Transverse colon (tissue), 4 donors: ENCODE data around the gene C1QL3. TPM values are rescaled to one million over a fixed set of nuclear protein-coding genes. Genes with fewer than 3 reads are reported as not detected.
A peak's percentile ranks its signal among the peaks of the same experiment; 100 is the strongest.

Experiments
- DNase-seq: peaks from one replicate; pipeline ENCODE4 v3.0.0-alpha.2; 2019
- H3K27ac ChIP-seq, 4 donors: fragments of 200-600 bp; sonication (generic); 2 replicates each; pipeline ENCODE4 v1.5.1; 2016 to 2018; ENCODE audit warnings: inconsistent platforms in 4 of 4
- H3K27me3 ChIP-seq: fragments of 200-600 bp; sonication (generic); 2 replicates; pipeline ENCODE4 v1.5.1; 2017; ENCODE audit warnings: inconsistent platforms
- H3K36me3 ChIP-seq, 4 donors: fragments of 200-600 bp; sonication (generic); 2 replicates each; pipeline ENCODE4 v1.5.1; 2017 to 2019; ENCODE audit warnings: inconsistent platforms in 4 of 4
- H3K4me1 ChIP-seq, 4 donors: fragments of 200-600 bp; sonication (generic); 2 replicates each; pipeline ENCODE4 v1.5.1; 2017 to 2020; ENCODE audit warnings: inconsistent platforms in 4 of 4
- H3K4me3 ChIP-seq, 4 donors: fragments of 200-600 bp; sonication (generic); 1 replicate in 1 of 4; 2 replicates in 3 of 4; pipeline versions ENCODE4 v1.5.1 to v1.6.1; 2017 to 2019; ENCODE audit warnings: inconsistent platforms in 4 of 4
- H3K9me3 ChIP-seq, 2 donors: fragments of 200-600 bp; sonication (generic); 2 replicates each; pipeline ENCODE4 v1.5.1; 2017 to 2019; ENCODE audit warnings: inconsistent platforms in 2 of 2
- EP300 ChIP-seq: sonication (generic); formaldehyde crosslinking; IDR thresholded peaks from one replicate; pipeline ENCODE4 v1.6.1; 2017; ENCODE audit warnings: antibody characterized with exemption, low read depth
- POLR2A ChIP-seq: fragments of 450-650 bp; IDR thresholded peaks from one replicate; pipeline ENCODE4 v1.6.1; 2016; ENCODE audit warnings: antibody characterized with exemption, mild to moderate bottlenecking, moderate library complexity
- POLR2AphosphoS5 ChIP-seq, 3 donors: sonication (generic); formaldehyde crosslinking; IDR thresholded peaks; one replicate each; pipeline ENCODE4 v1.6.1; 2016; ENCODE audit warnings: antibody characterized with exemption in 3 of 3
- WGBS, 2 donors: methylation state at CpG; one replicate each; pipeline ENCODE4 v1.1.5; 2018; ENCODE audit warnings: low coverage in 1 of 2; 5-methylcytosine and 5-hydroxymethylcytosine counted together
- in situ Hi-C, 4 donors: fragments of 200-750 bp; cut with MboI; loops; one replicate each; pipeline versions ENCODE4 v1.15.0 to v1.15.1; 2017; ENCODE audit warnings: low sequenced_read_pairs in 3 of 4, low pct_ligation_motif_present in 1 of 4, low pct_unique_long_range_greater_than_20kb in 1 of 4
- intact Hi-C: fragments of 100-400 bp; cut with DNase I; formaldehyde crosslinking; loops from one replicate; pipeline ENCODE4 v1.15.1; 2023; ENCODE audit warnings: low total_unique reads
- total RNA-seq, 4 donors: library from RNA; depleted of rRNA; stranded (reverse); fragments of >200 nt; gene quantifications; one replicate each; pipeline ENCODE4 v1.1.0, GENCODE V29; 2016
- TF ChIP-seq, protein P1 (sequence below), 5 experiments: fragments of 200-600 bp in 3 of 5; fragments of 450-650 bp in 2 of 5; sonication (generic) in 3 of 5; IDR thresholded peaks; 1 replicate in 2 of 5; 2 replicates in 3 of 5; pipeline ENCODE4 v1.5.1; 2016 to 2017; ENCODE audit warnings: antibody characterized with exemption in 5 of 5, inconsistent platforms in 3 of 5, mild to moderate bottlenecking in 2 of 5, moderate library complexity in 1 of 5

C1QL3 gene
- not detected for total RNA-seq

DNA sequence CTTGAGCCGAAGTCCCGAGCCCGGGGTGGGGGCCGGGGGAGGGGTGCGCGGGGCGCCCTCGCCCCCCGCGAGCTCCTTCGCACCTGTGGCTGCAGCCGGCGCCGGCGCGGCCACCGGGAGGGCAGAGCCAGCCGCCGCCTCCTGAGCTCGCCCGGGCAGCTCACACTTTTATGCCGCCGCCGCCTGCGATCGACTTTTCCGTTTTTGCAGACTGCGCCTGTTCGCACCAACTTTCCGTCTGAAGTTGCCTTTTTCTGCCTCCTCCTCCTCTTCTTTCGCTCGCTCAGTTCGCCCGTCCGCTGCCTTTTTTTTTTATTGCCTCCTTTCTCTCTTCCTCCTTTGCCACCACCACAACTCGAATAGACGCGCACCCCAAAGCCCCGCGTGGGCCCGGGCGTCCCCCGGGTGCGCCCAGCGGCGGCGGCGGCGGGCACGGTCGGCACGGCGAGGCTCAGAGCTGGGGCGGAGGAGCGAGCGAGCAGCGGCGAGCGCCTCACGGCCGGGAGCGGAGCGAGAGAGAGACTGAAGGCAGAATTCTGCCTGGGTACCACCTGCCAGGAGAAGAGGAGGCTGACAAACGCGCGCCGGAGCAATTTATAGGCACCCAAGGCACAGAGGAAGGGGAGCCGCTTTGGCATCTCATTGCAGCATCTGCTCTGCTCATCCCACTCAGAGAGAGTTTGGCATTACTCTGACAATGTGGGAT lies at the start of gene C1QL3:
Gene C1QL3 (minus strand): TSS at position 569 of the 706 bp plus-strand sequence. CDS start 814 bp downstream, outside the sequence.
- Histone ChIP-seq H3K4me1 (peaks cover 5 to 25% (median 20%) of the 10 kb centered on the region in 4 donors), H3K36me3 (no peaks in the 10 kb centered on the region), H3K9me3 (no peaks in the 10 kb centered on the region), H3K4me3 (peak within 1 kb of the TSS; percentile 9 to 53 (median 42)), H3K27ac (no peak within 1 kb of the TSS), H3K27me3 (peaks cover 49% of the 10 kb centered on the region)
- TF ChIP-seq POLR2A (no peak), POLR2AphosphoS5 (IDR thresholded peaks at IDR 0.05) (no peak), EP300 (no peak)
- TF ChIP-seq, protein P1, sequence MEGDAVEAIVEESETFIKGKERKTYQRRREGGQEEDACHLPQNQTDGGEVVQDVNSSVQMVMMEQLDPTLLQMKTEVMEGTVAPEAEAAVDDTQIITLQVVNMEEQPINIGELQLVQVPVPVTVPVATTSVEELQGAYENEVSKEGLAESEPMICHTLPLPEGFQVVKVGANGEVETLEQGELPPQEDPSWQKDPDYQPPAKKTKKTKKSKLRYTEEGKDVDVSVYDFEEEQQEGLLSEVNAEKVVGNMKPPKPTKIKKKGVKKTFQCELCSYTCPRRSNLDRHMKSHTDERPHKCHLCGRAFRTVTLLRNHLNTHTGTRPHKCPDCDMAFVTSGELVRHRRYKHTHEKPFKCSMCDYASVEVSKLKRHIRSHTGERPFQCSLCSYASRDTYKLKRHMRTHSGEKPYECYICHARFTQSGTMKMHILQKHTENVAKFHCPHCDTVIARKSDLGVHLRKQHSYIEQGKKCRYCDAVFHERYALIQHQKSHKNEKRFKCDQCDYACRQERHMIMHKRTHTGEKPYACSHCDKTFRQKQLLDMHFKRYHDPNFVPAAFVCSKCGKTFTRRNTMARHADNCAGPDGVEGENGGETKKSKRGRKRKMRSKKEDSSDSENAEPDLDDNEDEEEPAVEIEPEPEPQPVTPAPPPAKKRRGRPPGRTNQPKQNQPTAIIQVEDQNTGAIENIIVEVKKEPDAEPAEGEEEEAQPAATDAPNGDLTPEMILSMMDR (IDR thresholded peaks at IDR 0.05) = no peak
- 2 to 6% methylated on average over 5 to 61 of the region's 68 CpGs for WGBS, 2 donors
- in situ Hi-C loops = loop anchor here in 1 of 4 donors (25.0 kb wide), 1 partner anchor 634 kb away; no protein-coding TSS in a partner anchor
- intact Hi-C loops = no loop called here
- DNase-seq = no peak

DNA sequence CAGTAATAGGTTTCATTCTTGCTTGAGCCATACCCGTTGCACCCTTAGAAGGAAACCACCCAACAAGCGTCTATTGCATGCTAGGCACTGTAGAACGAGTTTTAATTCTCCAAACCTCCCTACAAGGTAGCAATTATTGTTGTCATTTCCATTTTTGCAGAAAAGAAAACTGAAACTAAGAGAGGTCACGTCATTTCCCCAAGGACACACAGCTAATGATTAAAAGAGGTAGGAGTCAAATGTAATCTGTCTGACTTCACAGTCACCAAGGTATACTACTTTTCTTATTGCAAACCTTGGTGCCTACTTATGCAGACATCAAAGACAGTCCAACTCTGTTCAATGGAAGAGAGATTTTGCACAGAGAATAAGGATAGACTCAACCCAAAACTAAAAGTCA lies 49.1 kb upstream of the C1QL3 start:
- no peaks in the 10 kb centered on the region for H3K36me3 ChIP-seq
- no peaks in the 10 kb centered on the region for H3K4me1 ChIP-seq
- no peak for DNase-seq
- TF ChIP-seq EP300 = no peak
- TF ChIP-seq POLR2A = no peak
- TF ChIP-seq, protein P1 (IDR thresholded peaks at IDR 0.05) = no peak
- no peak for TF ChIP-seq POLR2AphosphoS5 (IDR thresholded peaks at IDR 0.05)
- no peaks in the 10 kb centered on the region for H3K9me3 ChIP-seq
- in situ Hi-C loops (no loop called here), intact Hi-C loops (no loop called here)
- no peak overlapping the region for H3K27ac ChIP-seq
- H3K27me3 ChIP-seq = no peaks in the 10 kb centered on the region
- H3K4me3 ChIP-seq = no peak overlapping the region
- WGBS, 2 donors = 47 to 51% methylated on average over 4 of the region's 4 CpGs

DNA sequence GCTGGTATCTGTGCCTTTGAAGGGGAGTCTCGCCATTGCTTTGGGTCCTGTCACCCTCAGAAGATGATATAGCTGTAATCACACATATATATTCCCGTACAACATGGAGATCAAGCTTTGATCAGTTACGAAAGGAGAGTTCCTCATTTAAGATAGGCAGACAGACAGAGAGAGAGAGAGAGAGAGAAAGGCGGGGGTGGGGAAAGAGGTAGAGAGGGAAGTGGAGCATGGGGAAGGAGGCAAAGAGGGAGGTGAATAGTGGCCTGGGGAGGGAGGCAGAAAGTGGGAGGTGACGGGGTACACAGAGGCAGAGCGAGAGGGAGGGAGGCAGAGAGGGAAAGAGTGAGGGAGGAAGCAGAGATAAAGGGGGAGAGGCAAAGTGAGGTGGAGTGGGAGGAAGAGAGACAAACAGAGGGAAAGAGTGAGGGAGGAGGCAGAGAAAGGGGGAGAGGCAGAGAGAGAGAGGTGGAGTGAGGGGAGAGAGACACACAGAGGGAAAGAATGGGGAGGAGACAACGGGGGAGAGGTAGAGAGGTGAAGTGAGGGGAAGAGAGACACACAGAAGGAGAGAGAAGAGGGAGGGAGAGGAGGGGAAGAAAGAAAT lies 44.6 kb upstream of the C1QL3 start:
- H3K4me3 ChIP-seq = no peak overlapping the region
- H3K9me3 ChIP-seq = no peaks in the 10 kb centered on the region
- in situ Hi-C loops (no loop called here), intact Hi-C loops (no loop called here)
- no peak for DNase-seq
- no peaks in the 10 kb centered on the region for H3K36me3 ChIP-seq
- 65 to 67% methylated on average over 5 to 7 of the region's 7 CpGs for WGBS, 2 donors
- H3K27ac ChIP-seq = no peak overlapping the region
- no peaks in the 10 kb centered on the region for H3K27me3 ChIP-seq
- no peak for TF ChIP-seq POLR2A
- TF ChIP-seq, protein P1 (IDR thresholded peaks at IDR 0.05) = no peak
- no peak for TF ChIP-seq EP300
- H3K4me1 ChIP-seq = no peaks in the 10 kb centered on the region

DNA sequence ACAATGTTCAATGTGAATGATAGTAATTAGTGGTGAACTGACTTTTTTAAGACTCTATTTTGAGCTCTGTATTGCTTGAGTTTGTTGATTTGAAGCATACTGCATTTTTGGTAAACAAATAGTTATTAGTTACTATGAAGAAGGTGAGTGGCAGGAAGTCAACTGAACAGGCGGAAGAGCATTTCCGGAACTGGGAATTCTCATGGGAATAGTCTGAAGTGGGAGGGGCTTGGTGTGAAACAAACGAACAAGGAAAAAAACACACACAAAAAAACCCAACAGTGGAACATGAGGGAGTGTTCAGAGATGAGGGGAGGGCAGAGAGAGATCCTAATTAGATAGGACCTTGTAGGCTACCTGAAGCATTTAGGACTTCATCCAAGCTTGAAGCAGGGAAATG lies 43.9 kb upstream of the C1QL3 start:
- Histone ChIP-seq H3K4me1 (no peaks in the 10 kb centered on the region), H3K36me3 (no peaks in the 10 kb centered on the region), H3K27me3 (no peaks in the 10 kb centered on the region), H3K27ac (no peak overlapping the region), H3K4me3 (no peak overlapping the region), H3K9me3 (no peaks in the 10 kb centered on the region)
- in situ Hi-C loops (no loop called here), intact Hi-C loops (no loop called here)
- 47% methylated on average over 3 of the region's 3 CpGs for WGBS, 2 donors
- no peak for DNase-seq
- TF ChIP-seq POLR2AphosphoS5 (IDR thresholded peaks at IDR 0.05) (no peak), EP300 (no peak), POLR2A (no peak)
- TF ChIP-seq, protein P1 (IDR thresholded peaks at IDR 0.05) = no peak
